K562 (cell line): ENCODE data around the gene KRTAP4-5.

ENCODE experiments used
- ATF6 ChIP-seq: sonication (generic); formaldehyde crosslinking; IDR thresholded peaks from 2 replicates; pipeline ENCODE4 v1.4.0; 2020; ENCODE audit warnings: mild to moderate bottlenecking, missing genetic modification reagents
- CEBPG ChIP-seq, 3 experiments: fragments of 200-800 bp in 1 of 3; sonication (Bioruptor generic) in 1 of 3; sonication (generic) in 1 of 3; formaldehyde crosslinking in 1 of 3; IDR thresholded peaks in 2 of 3; conservative IDR thresholded peaks in 1 of 3; 2 replicates each; pipeline versions ENCODE4 v1.6.1 to v1.8.0; 2016 to 2022; ENCODE audit warnings: missing compliant biosample characterization in 2 of 3, missing genetic modification characterization in 2 of 3, mild to moderate bottlenecking in 1 of 3, missing genetic modification reagents in 1 of 3
- CHD2 ChIP-seq: IDR thresholded peaks from 2 replicates; pipeline ENCODE4 v1.6.1; 2011; ENCODE audit warnings: low read depth, low read length
- EZH2 ChIP-seq: IDR thresholded peaks from 2 replicates; pipeline ENCODE4 v1.6.1; 2012; ENCODE audit warnings: low read depth, mild to moderate bottlenecking, inconsistent platforms, low read length, borderline replicate concordance
- HBP1 ChIP-seq: fragments of 450-650 bp; formaldehyde crosslinking; IDR thresholded peaks from 2 replicates; pipeline ENCODE4 v1.4.0; 2022; ENCODE audit warnings: missing genetic modification characterization
- HDAC6 ChIP-seq: IDR thresholded peaks from 2 replicates; pipeline ENCODE4 v1.6.1; 2012; ENCODE audit warnings: low read depth, mild to moderate bottlenecking, control low read depth, inconsistent platforms, low read length, moderate library complexity
- HMGXB4 ChIP-seq: sonication (generic); formaldehyde crosslinking; IDR thresholded peaks from 2 replicates; pipeline ENCODE4 v1.8.1; 2023; ENCODE audit warnings: mild to moderate bottlenecking, missing genetic modification reagents
- KLF6 ChIP-seq: fragments of 250-450 bp; sonication (Bioruptor Pico); IDR thresholded peaks from 2 replicates; pipeline ENCODE4 v1.4.0; 2020; ENCODE audit warnings: mild to moderate bottlenecking, moderate library complexity, borderline replicate concordance
- MAZ ChIP-seq, 2 experiments: fragments of 450-650 bp in 1 of 2; sonication (generic) in 1 of 2; formaldehyde crosslinking; IDR thresholded peaks in 1 of 2; conservative IDR thresholded peaks in 1 of 2; 2 replicates each; pipeline versions ENCODE4 v1.4.0 to v1.5.0; 2020; ENCODE audit warnings: mild to moderate bottlenecking in 1 of 2, missing genetic modification reagents in 1 of 2
- NFYB ChIP-seq: IDR thresholded peaks from 2 replicates; pipeline ENCODE4 v1.6.1; 2011; ENCODE audit warnings: mild to moderate bottlenecking, moderate library complexity; ENCODE audit not compliant: insufficient read length; ENCODE audit errors: extremely low read depth
- POLR2AphosphoS5 ChIP-seq: IDR thresholded peaks from 2 replicates; pipeline ENCODE4 v1.6.1; 2011; ENCODE audit warnings: mild to moderate bottlenecking, low read depth, low read length, moderate library complexity; ENCODE audit not compliant: control insufficient read depth, insufficient read depth
- TCF7L2 ChIP-seq: fragments of 150-350 bp; IDR thresholded peaks from 2 replicates; pipeline ENCODE4 v1.6.1; 2016; ENCODE audit warnings: low read depth, mild to moderate bottlenecking, low read length, moderate library complexity
- ZBTB33 ChIP-seq: sonication (generic); formaldehyde crosslinking; IDR thresholded peaks from 2 replicates; pipeline ENCODE4 v1.8.1; 2023; ENCODE audit warnings: mild to moderate bottlenecking, missing genetic modification reagents
- ZNF24 ChIP-seq: fragments of 450-650 bp; IDR thresholded peaks from 2 replicates; pipeline ENCODE4 v1.6.1; 2016

- TF ChIP-seq ATF6 (CRISPR knock-in tag) (no peak), ZBTB33 (CRISPR knock-in tag) (no peak), KLF6 (no peak), EZH2 (no peak), TCF7L2 (no peak), NFYB (no peak), HDAC6 (no peak), HBP1 (no peak), CHD2 (no peak), POLR2AphosphoS5 (no peak), HMGXB4 (no peak), CEBPG (CRISPR knock-in tag; IDR thresholded peaks at IDR 0.05) (no peak), CEBPG (tag; conservative IDR thresholded peaks at IDR 0.05 in 1 of 2, IDR thresholded peaks at IDR 0.05 in 1 of 2) (no peak), ZNF24 (no peak), MAZ (CRISPR knock-in tag; conservative IDR thresholded peaks at IDR 0.05 in 1 of 2, IDR thresholded peaks at IDR 0.05 in 1 of 2) (no peak)
These were observed 17.6 kb downstream of the KRTAP4-5 start for GRCh38 chr17:41131979-41132378.
